Lower leg skin (tissue), 3 donors: Measurements from ENCODE around the gene LHFPL4.

Experiments used
- POLR2A ChIP-seq, 2 donors: fragments of 450-650 bp; IDR thresholded peaks; one replicate each; pipeline ENCODE4 v1.6.1; 2016 to 2017; ENCODE audit warnings: antibody characterized with exemption in 2 of 2, mild to moderate bottlenecking in 1 of 2, moderate library complexity in 1 of 2
- TF ChIP-seq, protein P1 (sequence below), 3 donors: fragments of 450-650 bp; IDR thresholded peaks; one replicate each; pipeline ENCODE4 v1.5.1; 2016; ENCODE audit warnings: antibody characterized with exemption in 3 of 3, mild to moderate bottlenecking in 3 of 3, moderate library complexity in 2 of 3

DNA sequence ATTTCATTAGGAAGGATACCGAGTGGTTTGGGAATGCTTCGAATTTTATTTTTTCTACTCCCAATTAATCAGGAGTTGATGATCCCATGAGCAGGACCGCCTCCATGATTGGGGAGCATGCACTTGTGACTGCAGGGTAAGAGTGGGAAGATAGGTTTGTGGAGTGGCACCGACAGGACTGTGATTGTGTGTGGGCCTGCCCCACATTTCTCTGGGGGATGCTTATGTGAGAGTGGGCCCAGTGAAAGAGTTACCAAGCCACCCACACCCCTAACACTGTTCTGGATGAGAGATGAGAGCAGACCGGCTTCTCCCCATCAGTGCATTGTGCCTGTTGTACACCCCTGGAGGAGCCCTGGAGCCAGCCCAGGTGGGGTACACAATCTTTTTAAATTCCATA is 76.7 kb downstream of the LHFPL4 start:
- TF ChIP-seq, protein P1, sequence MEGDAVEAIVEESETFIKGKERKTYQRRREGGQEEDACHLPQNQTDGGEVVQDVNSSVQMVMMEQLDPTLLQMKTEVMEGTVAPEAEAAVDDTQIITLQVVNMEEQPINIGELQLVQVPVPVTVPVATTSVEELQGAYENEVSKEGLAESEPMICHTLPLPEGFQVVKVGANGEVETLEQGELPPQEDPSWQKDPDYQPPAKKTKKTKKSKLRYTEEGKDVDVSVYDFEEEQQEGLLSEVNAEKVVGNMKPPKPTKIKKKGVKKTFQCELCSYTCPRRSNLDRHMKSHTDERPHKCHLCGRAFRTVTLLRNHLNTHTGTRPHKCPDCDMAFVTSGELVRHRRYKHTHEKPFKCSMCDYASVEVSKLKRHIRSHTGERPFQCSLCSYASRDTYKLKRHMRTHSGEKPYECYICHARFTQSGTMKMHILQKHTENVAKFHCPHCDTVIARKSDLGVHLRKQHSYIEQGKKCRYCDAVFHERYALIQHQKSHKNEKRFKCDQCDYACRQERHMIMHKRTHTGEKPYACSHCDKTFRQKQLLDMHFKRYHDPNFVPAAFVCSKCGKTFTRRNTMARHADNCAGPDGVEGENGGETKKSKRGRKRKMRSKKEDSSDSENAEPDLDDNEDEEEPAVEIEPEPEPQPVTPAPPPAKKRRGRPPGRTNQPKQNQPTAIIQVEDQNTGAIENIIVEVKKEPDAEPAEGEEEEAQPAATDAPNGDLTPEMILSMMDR (IDR thresholded peaks at IDR 0.05), result no peak
- no peak for TF ChIP-seq POLR2A (IDR thresholded peaks at IDR 0.05)
